Measurements from ENCODE around the gene MAEL. TPM values are rescaled to one million over a fixed set of nuclear protein-coding genes. Genes with fewer than 3 reads are reported as not detected.

The MAEL gene
- total RNA-seq, 1 donor from 2014 or later: not detected

DNA sequence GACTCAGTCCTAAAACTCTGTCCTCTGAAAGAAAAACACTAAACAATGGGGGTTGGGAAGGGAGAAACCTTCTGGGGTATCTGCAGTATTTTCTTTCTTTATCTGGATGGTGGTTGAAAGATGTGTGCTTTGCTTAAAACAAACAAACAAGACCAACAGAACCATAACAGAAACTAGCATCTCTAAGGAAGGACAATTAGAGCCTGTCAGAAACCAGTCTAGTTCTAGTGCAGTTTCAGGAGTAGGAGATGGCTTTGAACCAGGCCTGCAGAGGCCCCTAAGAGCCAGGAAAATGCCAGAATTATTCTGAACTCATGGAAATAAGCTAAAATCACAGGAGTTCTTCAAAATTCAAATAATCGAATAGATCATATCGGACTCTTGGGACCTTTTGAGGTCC, 32.2 kb upstream of the MAEL start:
- TF ChIP-seq, protein P1, sequence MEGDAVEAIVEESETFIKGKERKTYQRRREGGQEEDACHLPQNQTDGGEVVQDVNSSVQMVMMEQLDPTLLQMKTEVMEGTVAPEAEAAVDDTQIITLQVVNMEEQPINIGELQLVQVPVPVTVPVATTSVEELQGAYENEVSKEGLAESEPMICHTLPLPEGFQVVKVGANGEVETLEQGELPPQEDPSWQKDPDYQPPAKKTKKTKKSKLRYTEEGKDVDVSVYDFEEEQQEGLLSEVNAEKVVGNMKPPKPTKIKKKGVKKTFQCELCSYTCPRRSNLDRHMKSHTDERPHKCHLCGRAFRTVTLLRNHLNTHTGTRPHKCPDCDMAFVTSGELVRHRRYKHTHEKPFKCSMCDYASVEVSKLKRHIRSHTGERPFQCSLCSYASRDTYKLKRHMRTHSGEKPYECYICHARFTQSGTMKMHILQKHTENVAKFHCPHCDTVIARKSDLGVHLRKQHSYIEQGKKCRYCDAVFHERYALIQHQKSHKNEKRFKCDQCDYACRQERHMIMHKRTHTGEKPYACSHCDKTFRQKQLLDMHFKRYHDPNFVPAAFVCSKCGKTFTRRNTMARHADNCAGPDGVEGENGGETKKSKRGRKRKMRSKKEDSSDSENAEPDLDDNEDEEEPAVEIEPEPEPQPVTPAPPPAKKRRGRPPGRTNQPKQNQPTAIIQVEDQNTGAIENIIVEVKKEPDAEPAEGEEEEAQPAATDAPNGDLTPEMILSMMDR (IDR thresholded peaks at IDR 0.05; ENCODE audit: insufficient read depth, low read length, severe bottlenecking): no peak
- no peak overlapping the region for H3K4me3 ChIP-seq (ENCODE audit: low read depth, low read length)
- FAIRE-seq (no peak), DNase-seq (ENCODE audit: low read depth) (no peak)
- no peaks in the 10 kb centered on the region for H3K36me3 ChIP-seq (ENCODE audit: control insufficient read depth, insufficient read depth, low read length)
- H3K27me3 ChIP-seq (ENCODE audit: control insufficient read depth, insufficient read depth, low read length): no peaks in the 10 kb centered on the region

DNA sequence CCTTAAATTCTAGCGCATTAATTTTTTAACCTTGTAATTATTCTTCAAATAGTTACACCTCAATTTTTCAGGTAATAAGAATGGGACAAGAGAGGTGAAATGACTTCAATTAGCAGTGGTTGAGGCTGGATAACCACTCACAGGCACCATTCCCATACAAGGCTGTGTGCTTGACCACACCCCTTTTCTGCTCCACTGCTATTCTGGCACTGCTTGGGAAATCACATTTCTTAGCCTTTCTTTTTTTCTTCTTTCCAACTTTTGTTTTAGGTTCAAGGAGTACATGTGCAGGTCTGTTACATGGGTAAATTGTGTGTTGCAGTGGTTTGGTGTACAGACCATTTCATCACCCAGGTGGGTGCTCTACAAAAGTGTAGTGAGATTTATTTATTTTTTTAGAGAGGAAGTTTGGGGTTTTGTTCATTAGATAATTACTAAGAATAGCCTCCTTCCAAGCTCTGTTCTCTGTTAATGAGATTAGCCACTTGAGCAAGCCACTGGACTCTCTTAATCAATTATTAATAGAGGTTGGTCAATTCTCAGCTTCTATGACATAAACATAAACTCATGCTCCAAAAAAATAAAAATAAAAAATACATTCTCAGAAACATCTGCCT, 28.1 kb upstream of the MAEL start:
- Histone ChIP-seq H3K27me3 (ENCODE audit: control insufficient read depth, insufficient read depth, low read length) (no peaks in the 10 kb centered on the region), H3K36me3 (ENCODE audit: control insufficient read depth, insufficient read depth, low read length) (no peaks in the 10 kb centered on the region), H3K4me3 (ENCODE audit: low read depth, low read length) (no peak overlapping the region)
- DNase-seq (ENCODE audit: low read depth): no peak
- TF ChIP-seq, protein P1 (IDR thresholded peaks at IDR 0.05; ENCODE audit: insufficient read depth, low read length, severe bottlenecking): no peak
- no peak for FAIRE-seq

DNA sequence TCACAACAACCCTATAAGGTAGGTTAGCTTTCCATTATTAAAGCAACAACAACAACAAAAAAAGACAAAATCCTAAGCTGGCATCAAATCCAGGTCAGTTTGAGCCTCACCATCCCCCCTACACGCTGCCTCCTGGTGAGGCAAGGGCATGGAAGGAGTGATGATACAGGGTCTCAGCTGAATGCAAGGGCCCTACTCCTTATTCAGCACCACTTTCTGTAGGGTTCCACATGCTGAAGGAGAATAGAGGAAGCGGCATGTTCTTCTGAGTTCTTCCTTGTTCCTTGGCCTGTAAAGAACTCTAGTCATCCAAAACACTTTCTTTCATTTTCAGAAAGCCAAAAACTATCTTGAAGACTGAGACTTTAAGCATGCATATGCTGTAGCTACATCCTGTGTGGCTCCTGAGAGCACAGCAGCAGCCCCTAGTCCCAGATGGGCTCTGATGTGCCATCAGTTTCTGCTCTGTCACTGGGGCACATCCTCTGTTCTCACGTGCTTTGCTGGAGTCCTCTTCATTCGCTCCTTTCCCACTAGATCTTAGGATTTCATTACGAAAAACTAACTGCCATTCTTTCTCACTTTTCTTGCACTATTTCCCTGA, 19.9 kb upstream of the MAEL start:
- no peak for FAIRE-seq
- peaks cover 8% of the 10 kb centered on the region for H3K27me3 ChIP-seq (ENCODE audit: control insufficient read depth, insufficient read depth, low read length)

DNA sequence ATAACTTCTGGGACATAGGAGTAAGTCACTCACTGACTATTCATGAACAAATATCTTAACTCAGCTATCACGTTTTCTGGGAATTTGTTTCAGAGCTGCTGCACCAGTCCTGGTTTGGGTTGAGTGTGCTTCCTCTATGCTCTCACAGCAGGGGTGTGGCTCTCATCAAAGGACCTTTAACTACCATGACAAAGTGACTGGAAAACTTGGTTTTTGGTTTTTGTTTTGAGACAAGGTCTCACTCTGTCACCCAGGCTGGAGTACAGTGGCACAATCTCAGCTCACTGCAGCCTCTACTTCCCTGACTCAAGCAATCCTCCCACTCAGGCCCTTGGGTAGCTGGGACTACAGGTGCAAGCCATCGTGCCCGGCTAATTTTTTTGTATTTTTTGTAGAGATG, 17.8 kb upstream of the MAEL start:
- TF ChIP-seq, protein P1 (IDR thresholded peaks at IDR 0.05; ENCODE audit: insufficient read depth, low read length, severe bottlenecking): no peak
- no peaks in the 10 kb centered on the region for H3K36me3 ChIP-seq (ENCODE audit: control insufficient read depth, insufficient read depth, low read length)
- peaks cover 17% of the 10 kb centered on the region for H3K27me3 ChIP-seq (ENCODE audit: control insufficient read depth, insufficient read depth, low read length)
- H3K4me3 ChIP-seq (ENCODE audit: low read depth, low read length): no peak overlapping the region
- FAIRE-seq (no peak), DNase-seq (ENCODE audit: low read depth) (no peak)

More for the DNA sequence above, 19.9 kb upstream of the MAEL start:
- no peak for DNase-seq (ENCODE audit: low read depth)
- H3K4me3 ChIP-seq (ENCODE audit: low read depth, low read length): no peak overlapping the region
- TF ChIP-seq, protein P1 (IDR thresholded peaks at IDR 0.05; ENCODE audit: insufficient read depth, low read length, severe bottlenecking): no peak
- no peaks in the 10 kb centered on the region for H3K36me3 ChIP-seq (ENCODE audit: control insufficient read depth, insufficient read depth, low read length)

DNA sequence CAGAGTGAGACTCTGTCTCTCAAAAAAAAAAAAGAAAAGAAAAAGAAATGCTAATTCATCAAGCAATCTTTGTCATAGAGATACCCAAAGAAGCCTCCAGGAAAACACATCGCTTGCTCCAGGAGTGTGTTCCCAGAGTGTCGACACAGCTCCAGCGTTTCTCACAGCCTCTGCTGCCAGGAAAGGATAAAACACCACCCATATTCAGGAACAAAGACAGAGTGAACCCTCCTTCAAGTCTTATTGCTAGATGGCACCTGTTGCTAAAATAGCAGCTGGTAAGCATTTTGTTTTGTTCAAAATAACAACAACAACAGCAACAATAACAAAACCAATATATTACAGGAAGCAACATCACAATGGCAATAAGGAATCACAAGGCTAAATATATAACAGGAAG, 16.9 kb upstream of the MAEL start:
- H3K36me3 ChIP-seq (ENCODE audit: control insufficient read depth, insufficient read depth, low read length): no peaks in the 10 kb centered on the region
- H3K4me3 ChIP-seq (ENCODE audit: low read depth, low read length): no peak overlapping the region
- TF ChIP-seq, protein P1 (IDR thresholded peaks at IDR 0.05; ENCODE audit: insufficient read depth, low read length, severe bottlenecking): no peak
- DNase-seq (ENCODE audit: low read depth) (no peak), FAIRE-seq (no peak)
- peaks cover 22% of the 10 kb centered on the region for H3K27me3 ChIP-seq (ENCODE audit: control insufficient read depth, insufficient read depth, low read length)

DNA sequence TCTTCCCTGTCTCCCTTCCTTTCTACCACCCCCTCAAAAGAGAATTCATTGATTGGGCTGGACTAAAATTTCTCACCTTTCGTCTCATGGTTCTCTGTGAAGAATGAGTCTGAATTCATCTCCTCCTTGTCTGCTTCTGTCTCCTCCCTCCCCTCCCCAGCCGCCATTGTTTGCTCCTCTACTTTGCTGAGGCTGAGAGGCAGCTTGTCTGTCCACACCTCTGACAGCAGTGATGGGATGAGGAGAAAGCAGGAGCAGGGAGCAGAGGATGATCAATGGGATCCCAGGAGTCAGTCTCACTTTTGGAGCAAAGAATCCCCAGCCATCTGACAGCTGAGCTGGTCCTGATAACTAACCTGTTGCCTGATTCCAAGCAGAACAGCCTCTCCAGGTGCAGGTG, 16.3 kb upstream of the MAEL start:
- FAIRE-seq (no peak), DNase-seq (ENCODE audit: low read depth) (no peak)
- no peak overlapping the region for H3K4me3 ChIP-seq (ENCODE audit: low read depth, low read length)
- TF ChIP-seq, protein P1 (IDR thresholded peaks at IDR 0.05; ENCODE audit: insufficient read depth, low read length, severe bottlenecking): no peak
- no peaks in the 10 kb centered on the region for H3K36me3 ChIP-seq (ENCODE audit: control insufficient read depth, insufficient read depth, low read length)
- H3K27me3 ChIP-seq (ENCODE audit: control insufficient read depth, insufficient read depth, low read length): peaks cover 22% of the 10 kb centered on the region
